HepG2 (cell line): Measurements from ENCODE around the gene CMIP. TPM values are rescaled to one million over a fixed set of nuclear protein-coding genes. Genes with fewer than 3 reads are reported as not detected.

Experiments
- ADNP ChIP-seq: sonication (generic); formaldehyde crosslinking; IDR thresholded peaks from 2 replicates; pipeline ENCODE4 v1.4.0; 2020; ENCODE audit warnings: missing genetic modification reagents
- ATF5 ChIP-seq: sonication (generic); formaldehyde crosslinking; IDR thresholded peaks from 2 replicates; pipeline ENCODE4 v1.4.0; 2020; ENCODE audit warnings: mild to moderate bottlenecking, low read depth, missing genetic modification reagents
- CREB1 ChIP-seq, 2 experiments: fragments of 450-650 bp in 1 of 2; IDR thresholded peaks; 2 replicates each; pipeline ENCODE4 v1.6.1; 2016 to 2017; ENCODE audit warnings: control low read depth in 1 of 2, mild to moderate bottlenecking in 1 of 2, missing compliant biosample characterization in 1 of 2, missing genetic modification characterization in 1 of 2
- CREBL2 ChIP-seq: sonication (generic); formaldehyde crosslinking; IDR thresholded peaks from 2 replicates; pipeline ENCODE4 v1.8.1; 2023; ENCODE audit warnings: missing genetic modification reagents, mild to moderate bottlenecking, borderline replicate concordance
- DZIP1 ChIP-seq: sonication (generic); formaldehyde crosslinking; IDR thresholded peaks from 2 replicates; pipeline ENCODE4 v1.5.0; 2020; ENCODE audit warnings: mild to moderate bottlenecking, missing genetic modification reagents
- HINFP ChIP-seq: sonication (generic); formaldehyde crosslinking; IDR thresholded peaks from 2 replicates; pipeline ENCODE4 v1.4.0; 2020; ENCODE audit warnings: low read depth, mild to moderate bottlenecking, missing genetic modification reagents
- IKZF5 ChIP-seq: IDR thresholded peaks from 2 replicates; pipeline ENCODE4 v1.6.1; 2018; ENCODE audit warnings: missing genetic modification reagents, mild to moderate bottlenecking, missing compliant biosample characterization
- NKX3-1 ChIP-seq: sonication (generic); formaldehyde crosslinking; IDR thresholded peaks from 2 replicates; pipeline ENCODE4 v1.5.0; 2020; ENCODE audit warnings: missing genetic modification reagents
- PHB2 ChIP-seq: fragments of 450-650 bp; IDR thresholded peaks from 2 replicates; pipeline ENCODE4 v1.6.1; 2018; ENCODE audit not compliant: partially characterized antibody
- RNF219 ChIP-seq: sonication (generic); formaldehyde crosslinking; IDR thresholded peaks from 2 replicates; pipeline ENCODE4 v1.5.0; 2020; ENCODE audit warnings: mild to moderate bottlenecking, missing genetic modification reagents
- TCF7 ChIP-seq: sonication (generic); IDR thresholded peaks from 2 replicates; pipeline ENCODE4 v1.6.1; 2016; ENCODE audit warnings: antibody characterized with exemption, low read depth
- YY1 ChIP-seq: IDR thresholded peaks from 2 replicates; pipeline ENCODE4 v1.6.1; 2011; ENCODE audit warnings: low read length, low read depth, moderate library complexity, mild to moderate bottlenecking; ENCODE audit not compliant: insufficient read depth, insufficient replicate concordance
- ZBTB34 ChIP-seq: sonication (generic); formaldehyde crosslinking; IDR thresholded peaks from 2 replicates; pipeline ENCODE4 v1.8.0; 2022; ENCODE audit warnings: mild to moderate bottlenecking, missing genetic modification reagents
- ZNF224 ChIP-seq: sonication (generic); formaldehyde crosslinking; IDR thresholded peaks from 2 replicates; pipeline ENCODE4 v1.5.0; 2020; ENCODE audit warnings: mild to moderate bottlenecking, missing genetic modification reagents
- ZNF225 ChIP-seq: sonication (generic); formaldehyde crosslinking; IDR thresholded peaks from 2 replicates; pipeline ENCODE4 v1.4.0; 2020; ENCODE audit warnings: mild to moderate bottlenecking, missing genetic modification reagents
- ZNF260 ChIP-seq: sonication (generic); formaldehyde crosslinking; IDR thresholded peaks from 2 replicates; pipeline ENCODE4 v1.4.0; 2020; ENCODE audit warnings: missing genetic modification reagents, low read depth, mild to moderate bottlenecking, borderline replicate concordance
- ZNF674 ChIP-seq: sonication (generic); formaldehyde crosslinking; IDR thresholded peaks from 2 replicates; pipeline ENCODE4 v1.5.0; 2020; ENCODE audit warnings: low read depth, mild to moderate bottlenecking, missing genetic modification reagents
- polyA plus RNA-seq, 8 experiments: library from polyadenylated mRNA; depleted of rRNA in 3 of 8; stranded (reverse) in 7 of 8; unstranded in 1 of 8; fragments of >200 nt; fragmentation: Illumina TruSeq in 4 of 8; extraction: Trizol in 4 of 8; gene quantifications; 2 replicates each; pipeline versions ENCODE4 v1.2.1 to v1.2.3, GENCODE V29; 2011 to 2016; ENCODE audit warnings: low read depth in 4 of 8, missing spikeins in 1 of 8, mixed read lengths in 1 of 8; ENCODE audit not compliant: insufficient read depth in 1 of 8
- total RNA-seq, 5 experiments: library from RNA; depleted of rRNA; stranded (reverse); fragments of >200 nt; fragmentation: Illumina TruSeq; extraction: Trizol; gene quantifications; 2 replicates each; pipeline ENCODE4 v1.2.3, GENCODE V29; 2016; ENCODE audit warnings: low read depth in 1 of 5

Gene CMIP
- total and polyA plus RNA-seq, 2 of the 13 experiments (the other 11 are each of a cell fraction or from before 2014, with no cell fraction given): 10.9 to 18.1 TPM

GRCh38 chr16:81511371-81511770 lies 66.8 kb downstream of the CMIP start (continued):
- TF ChIP-seq RNF219 (CRISPR knock-in tag) (no peak), CREB1 (IDR thresholded peaks at IDR 0.05) (no peak), CREB1 (CRISPR knock-in tag; IDR thresholded peaks at IDR 0.05) (no peak), CREBL2 (CRISPR knock-in tag) (no peak), ZNF674 (CRISPR knock-in tag) (no peak), ZNF260 (CRISPR knock-in tag) (no peak), ATF5 (CRISPR knock-in tag) (no peak), HINFP (CRISPR knock-in tag) (no peak), ADNP (CRISPR knock-in tag) (no peak), ZBTB34 (no peak), IKZF5 (CRISPR knock-in tag) (no peak), YY1 (no peak), ZNF224 (CRISPR knock-in tag) (no peak), ZNF225 (CRISPR knock-in tag) (no peak), NKX3-1 (CRISPR knock-in tag) (no peak), PHB2 (no peak), TCF7 (no peak), DZIP1 (no peak)
